SK-N-SH treated with all-trans-retinoic acid at 6 μM for 48 hours (cell line): Measurements from ENCODE around the gene FRMD4A.

ENCODE experiments used
- ATAC-seq: fragments of 200-7000 bp; cut with Tn5 transposase; 3 replicates; pipeline ENCODE4 v1.9.1; 2020; ENCODE audit warnings: mild to moderate bottlenecking, moderate library complexity
- ARNTL ChIP-seq: fragments of 450-650 bp; formaldehyde crosslinking; IDR thresholded peaks from 2 replicates; pipeline ENCODE4 v1.5.0; 2020; ENCODE audit warnings: low read depth, mild to moderate bottlenecking, moderate library complexity, borderline replicate concordance
- BACH2 ChIP-seq: fragments of 250-450 bp; sonication (Bioruptor Pico); IDR thresholded peaks from 2 replicates; pipeline ENCODE4 v1.9.0; 2021; ENCODE audit warnings: mild to moderate bottlenecking, borderline replicate concordance
- CSDC2 ChIP-seq: fragments of 250-450 bp; sonication (Bioruptor Pico); IDR thresholded peaks from 2 replicates; pipeline ENCODE4 v1.5.0; 2020; ENCODE audit warnings: mild to moderate bottlenecking, moderate library complexity
- CSRNP3 ChIP-seq: fragments of 250-450 bp; sonication (Bioruptor Pico); IDR thresholded peaks from 2 replicates; pipeline ENCODE4 v1.5.1; 2021; ENCODE audit warnings: mild to moderate bottlenecking, moderate library complexity
- ESRRG ChIP-seq: fragments of 250-450 bp; sonication (Bioruptor Pico); IDR thresholded peaks from 2 replicates; pipeline ENCODE4 v1.6.1; 2021; ENCODE audit warnings: mild to moderate bottlenecking
- ISL1 ChIP-seq: fragments of 250-450 bp; sonication (Bioruptor Pico); IDR thresholded peaks from 2 replicates; pipeline ENCODE4 v2.1.2; 2022; ENCODE audit warnings: mild to moderate bottlenecking, moderate library complexity
- OSR1 ChIP-seq: fragments of 250-450 bp; sonication (Bioruptor Pico); IDR thresholded peaks from 2 replicates; pipeline ENCODE4 v1.8.0; 2022; ENCODE audit warnings: moderate library complexity, mild to moderate bottlenecking, inconsistent platforms
- PPARA ChIP-seq: fragments of 250-450 bp; sonication (Bioruptor Pico); IDR thresholded peaks from 2 replicates; pipeline ENCODE4 v1.5.0; 2020; ENCODE audit warnings: mild to moderate bottlenecking, borderline replicate concordance
- RARB ChIP-seq: fragments of 250-450 bp; sonication (Bioruptor Pico); IDR thresholded peaks from 2 replicates; pipeline ENCODE4 v1.8.0; 2021; ENCODE audit warnings: mild to moderate bottlenecking, moderate library complexity
- TOX ChIP-seq: fragments of 250-450 bp; sonication (Bioruptor Pico); IDR thresholded peaks from 2 replicates; pipeline ENCODE4 v1.8.0; 2021; ENCODE audit warnings: mild to moderate bottlenecking, moderate library complexity, borderline replicate concordance
- TSHZ2 ChIP-seq: fragments of 250-450 bp; sonication (Bioruptor Pico); IDR thresholded peaks from 2 replicates; pipeline ENCODE4 v1.5.0; 2020; ENCODE audit warnings: mild to moderate bottlenecking, moderate library complexity
- ZC3H10 ChIP-seq: fragments of 250-450 bp; sonication (Bioruptor Pico); IDR thresholded peaks from 2 replicates; pipeline ENCODE4 v1.5.1; 2021; ENCODE audit warnings: mild to moderate bottlenecking, moderate library complexity
- ZFP3 ChIP-seq: fragments of 250-450 bp; sonication (Bioruptor Pico); IDR thresholded peaks from 2 replicates; pipeline ENCODE4 v1.5.0; 2020; ENCODE audit warnings: mild to moderate bottlenecking, moderate library complexity
- ZFP30 ChIP-seq: fragments of 450-650 bp; formaldehyde crosslinking; IDR thresholded peaks from 2 replicates; pipeline ENCODE4 v1.5.0; 2022; ENCODE audit warnings: mild to moderate bottlenecking, moderate library complexity
- ZNF565 ChIP-seq: fragments of 450-650 bp; formaldehyde crosslinking; conservative IDR thresholded peaks from 2 replicates; pipeline ENCODE4 v1.5.0; 2020; ENCODE audit warnings: low read depth, mild to moderate bottlenecking, moderate library complexity
- ZNF70 ChIP-seq: fragments of 450-650 bp; formaldehyde crosslinking; IDR thresholded peaks from 2 replicates; pipeline ENCODE4 v1.5.0; 2020; ENCODE audit warnings: mild to moderate bottlenecking, moderate library complexity
- ZNF8 ChIP-seq: fragments of 450-650 bp; formaldehyde crosslinking; IDR thresholded peaks from 2 replicates; pipeline ENCODE4 v1.5.0; 2020; ENCODE audit warnings: mild to moderate bottlenecking, moderate library complexity
- TF ChIP-seq, protein P1 (sequence below): fragments of 250-450 bp; sonication (Bioruptor Pico); IDR thresholded peaks from 2 replicates; pipeline ENCODE4 v1.8.0; 2021; ENCODE audit warnings: low read depth, mild to moderate bottlenecking, moderate library complexity, borderline replicate concordance
- TF ChIP-seq, protein P2 (sequence below): fragments of 250-450 bp; sonication (Bioruptor Pico); IDR thresholded peaks from 2 replicates; pipeline ENCODE4 v1.5.1; 2020; ENCODE audit warnings: low read depth, mild to moderate bottlenecking, moderate library complexity
- TF ChIP-seq, protein P3 (sequence below): fragments of 250-450 bp; sonication (Bioruptor Pico); IDR thresholded peaks from 2 replicates; pipeline ENCODE4 v1.8.0; 2020; ENCODE audit warnings: mild to moderate bottlenecking, moderate library complexity, borderline replicate concordance

FRMD4A gene

DNA sequence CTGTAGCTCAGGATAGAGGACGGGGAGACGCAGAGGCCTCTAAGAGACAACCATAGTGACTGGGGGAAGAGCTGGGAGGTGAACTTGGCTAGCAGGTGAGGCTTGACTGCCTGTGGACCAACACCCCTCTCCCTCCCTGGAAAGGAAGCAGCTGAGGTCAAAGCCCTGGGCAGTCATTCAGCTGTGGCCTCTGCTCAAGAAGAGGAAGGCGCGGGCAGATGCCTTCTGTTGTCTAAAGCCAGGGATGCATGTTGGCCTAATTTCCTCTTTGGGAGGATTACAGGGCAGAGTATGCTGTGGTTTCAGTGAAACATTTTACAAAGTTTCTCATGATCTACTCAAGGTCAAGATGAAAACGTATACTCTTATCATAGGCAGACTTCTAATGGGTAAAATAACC lies 416.8 kb downstream of the FRMD4A start:
- TF ChIP-seq, protein P1, sequence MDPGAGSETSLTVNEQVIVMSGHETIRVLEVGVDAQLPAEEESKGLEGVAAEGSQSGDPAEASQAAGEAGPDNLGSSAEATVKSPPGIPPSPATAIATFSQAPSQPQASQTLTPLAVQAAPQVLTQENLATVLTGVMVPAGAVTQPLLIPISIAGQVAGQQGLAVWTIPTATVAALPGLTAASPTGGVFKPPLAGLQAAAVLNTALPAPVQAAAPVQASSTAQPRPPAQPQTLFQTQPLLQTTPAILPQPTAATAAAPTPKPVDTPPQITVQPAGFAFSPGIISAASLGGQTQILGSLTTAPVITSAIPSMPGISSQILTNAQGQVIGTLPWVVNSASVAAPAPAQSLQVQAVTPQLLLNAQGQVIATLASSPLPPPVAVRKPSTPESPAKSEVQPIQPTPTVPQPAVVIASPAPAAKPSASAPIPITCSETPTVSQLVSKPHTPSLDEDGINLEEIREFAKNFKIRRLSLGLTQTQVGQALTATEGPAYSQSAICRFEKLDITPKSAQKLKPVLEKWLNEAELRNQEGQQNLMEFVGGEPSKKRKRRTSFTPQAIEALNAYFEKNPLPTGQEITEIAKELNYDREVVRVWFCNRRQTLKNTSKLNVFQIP = no peak
- TF ChIP-seq RARB (CRISPR knock-in tag) (no peak), ISL1 (CRISPR knock-in tag) (no peak), CSDC2 (CRISPR knock-in tag) (no peak), ZNF8 (CRISPR knock-in tag) (no peak), TOX (no peak), TSHZ2 (CRISPR knock-in tag) (no peak), ARNTL (CRISPR knock-in tag) (no peak), PPARA (CRISPR knock-in tag) (no peak), ZFP3 (no peak), ZNF565 (CRISPR knock-in tag) (no peak), ZC3H10 (CRISPR knock-in tag) (no peak), ZNF70 (CRISPR knock-in tag) (no peak), ZFP30 (CRISPR knock-in tag) (no peak), OSR1 (CRISPR knock-in tag) (no peak)
- ATAC-seq = no peak

- TF ChIP-seq ESRRG (CRISPR knock-in tag) (no peak), ZNF70 (CRISPR knock-in tag) (no peak), ZFP30 (CRISPR knock-in tag) (no peak), PPARA (CRISPR knock-in tag) (no peak), ZNF8 (CRISPR knock-in tag) (no peak), ISL1 (CRISPR knock-in tag) (no peak), TSHZ2 (CRISPR knock-in tag) (no peak), CSRNP3 (no peak), BACH2 (CRISPR knock-in tag) (no peak), ZFP3 (no peak), TOX (no peak), RARB (CRISPR knock-in tag) (no peak)
- TF ChIP-seq, protein P2, sequence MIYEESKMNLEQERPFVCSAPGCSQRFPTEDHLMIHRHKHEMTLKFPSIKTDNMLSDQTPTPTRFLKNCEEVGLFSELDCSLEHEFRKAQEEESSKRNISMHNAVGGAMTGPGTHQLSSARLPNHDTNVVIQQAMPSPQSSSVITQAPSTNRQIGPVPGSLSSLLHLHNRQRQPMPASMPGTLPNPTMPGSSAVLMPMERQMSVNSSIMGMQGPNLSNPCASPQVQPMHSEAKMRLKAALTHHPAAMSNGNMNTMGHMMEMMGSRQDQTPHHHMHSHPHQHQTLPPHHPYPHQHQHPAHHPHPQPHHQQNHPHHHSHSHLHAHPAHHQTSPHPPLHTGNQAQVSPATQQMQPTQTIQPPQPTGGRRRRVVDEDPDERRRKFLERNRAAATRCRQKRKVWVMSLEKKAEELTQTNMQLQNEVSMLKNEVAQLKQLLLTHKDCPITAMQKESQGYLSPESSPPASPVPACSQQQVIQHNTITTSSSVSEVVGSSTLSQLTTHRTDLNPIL (CRISPR knock-in tag) = no peak
- TF ChIP-seq, protein P3, sequence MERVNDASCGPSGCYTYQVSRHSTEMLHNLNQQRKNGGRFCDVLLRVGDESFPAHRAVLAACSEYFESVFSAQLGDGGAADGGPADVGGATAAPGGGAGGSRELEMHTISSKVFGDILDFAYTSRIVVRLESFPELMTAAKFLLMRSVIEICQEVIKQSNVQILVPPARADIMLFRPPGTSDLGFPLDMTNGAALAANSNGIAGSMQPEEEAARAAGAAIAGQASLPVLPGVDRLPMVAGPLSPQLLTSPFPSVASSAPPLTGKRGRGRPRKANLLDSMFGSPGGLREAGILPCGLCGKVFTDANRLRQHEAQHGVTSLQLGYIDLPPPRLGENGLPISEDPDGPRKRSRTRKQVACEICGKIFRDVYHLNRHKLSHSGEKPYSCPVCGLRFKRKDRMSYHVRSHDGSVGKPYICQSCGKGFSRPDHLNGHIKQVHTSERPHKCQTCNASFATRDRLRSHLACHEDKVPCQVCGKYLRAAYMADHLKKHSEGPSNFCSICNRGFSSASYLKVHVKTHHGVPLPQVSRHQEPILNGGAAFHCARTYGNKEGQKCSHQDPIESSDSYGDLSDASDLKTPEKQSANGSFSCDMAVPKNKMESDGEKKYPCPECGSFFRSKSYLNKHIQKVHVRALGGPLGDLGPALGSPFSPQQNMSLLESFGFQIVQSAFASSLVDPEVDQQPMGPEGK (CRISPR knock-in tag) = no peak
- TF ChIP-seq, all 23 proteins: peak for 0
- ATAC-seq = no peak
Measured at GRCh38 chr10:13911821-13912520, 418.8 kb downstream of the FRMD4A start.
